ENCODE measurements around the gene CAP2.
"Not testable (repeated sequence)": the region's sequence is repeated elsewhere in the genome, so short reads cannot be mapped to it uniquely, and the experiment has no call there.

The CAP2 gene

GRCh38 chr6:17397764-17398194, 4.4 kb downstream of the CAP2 start:
- no peak for DNase-seq

- DNase-seq = not testable (repeated sequence)
Observed at GRCh38 chr6:17405181-17405943, 12.0 kb downstream of the CAP2 start.

- DNase-seq = no peak
Observed at GRCh38 chr6:17405944-17406245, 12.5 kb downstream of the CAP2 start.

GRCh38 chr6:17408081-17408480, 14.7 kb downstream of the CAP2 start:
- DNase-seq = no peak

GRCh38 chr6:17410281-17410680, 16.9 kb downstream of the CAP2 start:
- DNase-seq = no peak

- no peak for DNase-seq
Observed at GRCh38 chr6:17413313-17413750, 19.9 kb downstream of the CAP2 start.

- not testable (repeated sequence) for DNase-seq
Observed at GRCh38 chr6:17414395-17414794, 21.0 kb downstream of the CAP2 start.

GRCh38 chr6:17415321-17415720, 21.9 kb downstream of the CAP2 start:
- no peak for DNase-seq

- no peak for DNase-seq
Observed at GRCh38 chr6:17416806-17417205, 23.4 kb downstream of the CAP2 start.

GRCh38 chr6:17417817-17418216, 24.4 kb downstream of the CAP2 start:
- DNase-seq = no peak

GRCh38 chr6:17418281-17419188, 25.1 kb downstream of the CAP2 start:
- DNase-seq = no peak

GRCh38 chr6:17419189-17419575, 25.8 kb downstream of the CAP2 start:
- no peak for DNase-seq

GRCh38 chr6:17420368-17420767, 27.0 kb downstream of the CAP2 start:
- DNase-seq = no peak

GRCh38 chr6:17421406-17421805, 28.0 kb downstream of the CAP2 start:
- no peak for DNase-seq

GRCh38 chr6:17423026-17423425, 29.6 kb downstream of the CAP2 start:
- DNase-seq = no peak

- no peak for DNase-seq
Observed at GRCh38 chr6:17427062-17427461, 33.7 kb downstream of the CAP2 start.

- DNase-seq = no peak
Observed at GRCh38 chr6:17427617-17428016, 34.2 kb downstream of the CAP2 start.

GRCh38 chr6:17428595-17429120, 35.3 kb downstream of the CAP2 start:
- not testable (repeated sequence) for DNase-seq

- no peak for DNase-seq
Observed at GRCh38 chr6:17429383-17430061, 36.1 kb downstream of the CAP2 start.

- no peak for DNase-seq
Observed at GRCh38 chr6:17431581-17431980, 38.2 kb downstream of the CAP2 start.

- DNase-seq = no peak
Observed at GRCh38 chr6:17432356-17432755, 39.0 kb downstream of the CAP2 start.

GRCh38 chr6:17439243-17439993, 46.0 kb downstream of the CAP2 start:
- no peak for DNase-seq
